ENCODE data around the gene CFHR3. TPM values are rescaled to one million over a fixed set of nuclear protein-coding genes. Genes with fewer than 3 reads are reported as not detected.

The CFHR3 gene
- total RNA-seq = not detected in 2 replicates

DNA sequence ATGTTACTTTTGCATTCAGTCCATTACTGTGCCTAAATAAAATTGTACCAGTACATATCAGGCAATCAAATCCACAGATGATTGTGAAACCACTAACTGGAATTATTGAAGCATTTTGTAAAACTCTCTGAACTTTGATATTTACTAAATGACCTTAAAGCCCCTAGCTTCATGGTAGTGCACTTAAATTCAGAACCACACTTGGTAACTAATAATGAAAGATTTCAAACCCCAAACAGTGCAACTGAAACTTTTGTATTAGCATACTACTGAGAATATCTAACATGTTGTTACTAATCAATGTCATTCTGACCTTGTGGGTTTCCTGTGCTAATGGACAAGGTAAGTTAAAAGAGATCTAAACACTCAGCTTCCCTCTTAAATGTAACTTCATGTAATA, at the start of gene CFHR3:
TSS of gene CFHR3 (plus strand) at position 238 of the 400 bp plus-strand sequence. CDS start at position 285, 47 bp downstream.

DNA sequence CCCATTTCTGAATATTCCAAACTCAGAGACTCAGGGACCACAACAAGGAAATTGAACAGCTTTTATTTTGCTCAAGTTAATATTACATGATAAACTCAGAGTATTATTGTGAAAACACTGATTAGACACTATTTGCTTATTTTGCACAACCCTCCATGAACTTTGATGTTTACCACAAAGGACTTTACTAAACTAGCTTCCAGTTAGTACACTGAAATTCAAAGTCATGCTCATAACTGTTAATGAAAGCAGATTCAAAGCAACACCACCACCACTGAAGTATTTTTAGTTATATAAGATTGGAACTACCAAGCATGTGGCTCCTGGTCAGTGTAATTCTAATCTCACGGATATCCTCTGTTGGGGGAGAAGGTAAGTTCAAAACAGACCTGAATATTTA, 44.9 kb downstream of the CFHR3 start, which contains the start of gene CFHR1:
TSS of gene CFHR1 (plus strand) at position 201 of the 400 bp plus-strand sequence. CDS start at position 315, 114 bp downstream.

Other genes starting within 250 kb of the CFHR3 start
- gene KCNT2, start 166.4 kb upstream of the CFHR3 start, total RNA-seq = under 0.01 and 0.21 TPM in 2 replicates
- gene CFH, start 122.8 kb upstream of the CFHR3 start, total RNA-seq = 19.3 and 37.3 TPM in 2 replicates
- gene CFHR1, start 44.9 kb downstream of the CFHR3 start, total RNA-seq = not detected in 2 replicates
- gene CFHR4, start 113.2 kb downstream of the CFHR3 start, total RNA-seq = not detected in 2 replicates
- gene CFHR2, start 168.9 kb downstream of the CFHR3 start, total RNA-seq = not detected in 2 replicates
- not detected in 2 replicates for gene CFHR5, start 202.7 kb downstream of the CFHR3 start, total RNA-seq